ENCODE data around the gene NRN1L.

DNA sequence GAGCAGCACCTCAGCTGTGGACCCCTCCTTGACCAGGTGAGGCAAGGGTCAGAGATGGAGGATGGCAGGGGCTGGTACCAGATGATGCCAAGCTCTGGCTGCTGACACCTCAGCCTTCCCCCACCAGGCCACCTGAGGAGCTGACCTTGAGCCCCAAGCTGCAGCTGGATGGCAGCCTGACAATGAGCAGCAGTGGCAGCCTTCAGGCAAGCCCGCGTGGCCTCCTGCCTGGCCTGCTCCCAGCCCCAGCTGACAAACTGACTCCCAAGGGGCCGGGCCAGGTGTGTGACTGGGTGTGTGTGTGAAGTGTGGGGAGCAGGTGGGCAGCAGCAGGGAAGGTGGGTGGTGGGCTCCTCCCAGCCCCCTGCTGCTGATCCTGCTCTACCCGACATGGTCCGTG lies 4.7 kb upstream of the NRN1L start:
- TF ChIP-seq, protein P1, sequence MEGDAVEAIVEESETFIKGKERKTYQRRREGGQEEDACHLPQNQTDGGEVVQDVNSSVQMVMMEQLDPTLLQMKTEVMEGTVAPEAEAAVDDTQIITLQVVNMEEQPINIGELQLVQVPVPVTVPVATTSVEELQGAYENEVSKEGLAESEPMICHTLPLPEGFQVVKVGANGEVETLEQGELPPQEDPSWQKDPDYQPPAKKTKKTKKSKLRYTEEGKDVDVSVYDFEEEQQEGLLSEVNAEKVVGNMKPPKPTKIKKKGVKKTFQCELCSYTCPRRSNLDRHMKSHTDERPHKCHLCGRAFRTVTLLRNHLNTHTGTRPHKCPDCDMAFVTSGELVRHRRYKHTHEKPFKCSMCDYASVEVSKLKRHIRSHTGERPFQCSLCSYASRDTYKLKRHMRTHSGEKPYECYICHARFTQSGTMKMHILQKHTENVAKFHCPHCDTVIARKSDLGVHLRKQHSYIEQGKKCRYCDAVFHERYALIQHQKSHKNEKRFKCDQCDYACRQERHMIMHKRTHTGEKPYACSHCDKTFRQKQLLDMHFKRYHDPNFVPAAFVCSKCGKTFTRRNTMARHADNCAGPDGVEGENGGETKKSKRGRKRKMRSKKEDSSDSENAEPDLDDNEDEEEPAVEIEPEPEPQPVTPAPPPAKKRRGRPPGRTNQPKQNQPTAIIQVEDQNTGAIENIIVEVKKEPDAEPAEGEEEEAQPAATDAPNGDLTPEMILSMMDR (conservative IDR thresholded peaks at IDR 0.05; ENCODE audit: low read length): no peak
- TF ChIP-seq EZH2phosphoT487 (IDR thresholded peaks at IDR 0.05; ENCODE audit: borderline replicate concordance): no peak

All from Loucy (cell line).